Limb (tissue), 2 donors: Measurements from ENCODE around the gene NTSR1.

ENCODE experiments used
- DNase-seq, 2 donors: peaks; one replicate each; pipeline ENCODE4 v3.0.0-alpha.2; 2016; ENCODE audit errors: extremely low spot score in 2 of 2

Gene NTSR1

GRCh38 chr20:62739581-62740285 is 31.1 kb downstream of the NTSR1 start:
- DNase-seq = no peak

- DNase-seq = no peak
Observed at GRCh38 chr20:62740286-62741141, 31.9 kb downstream of the NTSR1 start.

- peak in 1 of 2 donors; percentile 28 for DNase-seq
Observed at GRCh38 chr20:62741191-62741691, 32.6 kb downstream of the NTSR1 start.

DNA sequence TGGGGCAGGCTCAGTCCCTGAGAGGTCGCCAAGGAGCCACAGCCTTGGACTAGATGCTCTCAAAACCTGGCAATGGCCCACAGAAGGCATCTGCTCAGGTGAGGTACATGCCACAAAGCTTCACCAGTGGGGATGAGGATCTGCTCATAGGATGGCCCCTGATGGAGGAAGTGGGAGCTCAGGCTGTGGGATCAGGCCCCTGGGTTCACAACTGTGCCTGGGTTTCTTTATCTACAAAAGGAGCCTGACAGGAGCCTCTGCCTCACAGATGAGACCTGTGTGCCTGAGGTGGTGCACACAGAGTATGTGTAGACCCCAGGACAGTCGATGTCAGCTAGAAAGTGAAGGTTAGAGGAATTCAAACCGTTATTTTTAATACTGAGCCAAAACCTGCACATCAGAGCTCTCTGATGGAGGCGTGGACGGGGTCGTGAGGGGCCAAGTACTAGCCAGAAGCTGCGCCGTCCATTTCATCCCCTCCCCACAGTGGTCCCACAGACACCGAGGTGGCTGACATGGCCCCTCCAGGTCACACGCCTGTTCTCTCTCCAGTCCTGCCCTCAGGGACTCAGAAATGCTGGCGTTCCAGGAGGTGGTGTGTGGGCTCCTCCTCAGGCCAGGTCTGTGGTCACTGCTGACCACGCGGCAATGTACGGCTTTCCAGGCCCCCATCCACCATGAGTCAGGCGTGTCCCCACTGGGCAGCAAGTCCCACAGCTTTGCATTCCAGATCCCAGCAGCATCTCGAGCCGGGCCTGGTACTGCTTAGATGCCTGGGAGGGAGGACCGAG is 33.3 kb downstream of the NTSR1 start:
- no peak for DNase-seq

- no peak for DNase-seq
Observed at GRCh38 chr20:62742550-62742949, 33.9 kb downstream of the NTSR1 start.

DNA sequence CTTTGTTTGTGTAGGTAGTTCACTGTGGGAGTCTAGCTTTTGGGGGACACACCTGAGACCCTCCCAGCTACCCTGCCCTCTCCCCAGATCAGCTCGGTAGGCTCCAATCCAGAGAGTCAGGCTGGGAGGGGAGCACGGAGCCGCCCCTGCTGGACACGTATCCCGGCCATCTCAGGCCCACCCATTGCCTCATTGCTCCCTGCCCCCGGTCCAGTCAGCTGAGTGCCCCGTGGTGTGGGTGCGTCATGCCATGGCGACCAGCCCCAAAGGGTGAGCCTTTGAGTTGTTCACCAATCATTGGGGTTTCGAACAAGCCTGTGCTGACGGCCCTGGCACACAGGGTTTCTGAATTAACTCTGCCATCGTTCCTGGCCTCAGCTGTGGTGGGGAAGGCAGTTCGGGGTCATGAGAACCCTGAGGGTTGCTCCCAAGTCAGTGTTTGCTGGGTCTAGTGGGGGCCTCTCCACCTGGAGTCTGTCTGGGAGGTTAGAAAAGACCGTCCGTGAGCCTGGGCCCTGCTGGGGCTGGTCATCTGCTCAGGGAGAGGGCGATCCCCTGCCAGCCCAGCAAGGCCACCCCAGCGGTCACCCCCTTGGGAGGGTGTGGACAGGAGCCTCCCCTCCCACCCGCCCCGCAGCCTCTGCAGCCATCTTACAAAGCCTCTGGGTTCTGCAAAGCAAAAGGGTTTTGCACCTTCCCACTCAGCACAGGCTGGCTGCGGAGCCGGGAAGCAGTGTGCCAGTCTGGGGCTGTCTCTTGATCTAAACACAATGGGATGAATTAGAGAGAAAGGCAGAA is 34.5 kb downstream of the NTSR1 start:
- DNase-seq = no peak

DNA sequence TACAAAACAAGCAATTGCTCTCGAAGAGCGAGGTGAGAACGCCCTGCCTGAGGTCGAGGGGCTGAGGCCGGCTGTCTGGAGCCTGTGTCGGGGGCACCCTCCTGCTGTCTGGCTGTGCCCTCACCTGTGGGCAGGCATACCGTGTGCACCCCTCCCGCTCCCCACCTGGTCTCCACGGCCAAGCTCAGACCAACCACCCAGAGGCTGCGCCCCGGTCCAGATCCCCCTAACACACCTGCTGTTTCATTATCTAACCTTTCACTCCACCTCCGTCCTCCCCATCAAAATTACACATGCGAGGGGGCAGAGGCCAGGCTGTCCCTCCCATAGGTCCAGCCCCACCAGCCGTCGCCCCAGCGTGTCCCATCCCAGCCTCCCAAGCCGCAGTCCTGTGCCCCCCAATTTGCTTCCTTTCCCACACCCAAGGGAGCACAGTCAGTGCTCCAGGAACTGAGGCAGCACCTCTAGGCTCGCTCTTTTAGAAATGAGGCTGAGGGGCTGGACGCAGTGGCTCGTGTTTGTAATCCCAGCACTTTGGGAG is 35.2 kb downstream of the NTSR1 start:
- no peak for DNase-seq

- no peak for DNase-seq
Observed at GRCh38 chr20:62744741-62745191, 36.1 kb downstream of the NTSR1 start.

DNA sequence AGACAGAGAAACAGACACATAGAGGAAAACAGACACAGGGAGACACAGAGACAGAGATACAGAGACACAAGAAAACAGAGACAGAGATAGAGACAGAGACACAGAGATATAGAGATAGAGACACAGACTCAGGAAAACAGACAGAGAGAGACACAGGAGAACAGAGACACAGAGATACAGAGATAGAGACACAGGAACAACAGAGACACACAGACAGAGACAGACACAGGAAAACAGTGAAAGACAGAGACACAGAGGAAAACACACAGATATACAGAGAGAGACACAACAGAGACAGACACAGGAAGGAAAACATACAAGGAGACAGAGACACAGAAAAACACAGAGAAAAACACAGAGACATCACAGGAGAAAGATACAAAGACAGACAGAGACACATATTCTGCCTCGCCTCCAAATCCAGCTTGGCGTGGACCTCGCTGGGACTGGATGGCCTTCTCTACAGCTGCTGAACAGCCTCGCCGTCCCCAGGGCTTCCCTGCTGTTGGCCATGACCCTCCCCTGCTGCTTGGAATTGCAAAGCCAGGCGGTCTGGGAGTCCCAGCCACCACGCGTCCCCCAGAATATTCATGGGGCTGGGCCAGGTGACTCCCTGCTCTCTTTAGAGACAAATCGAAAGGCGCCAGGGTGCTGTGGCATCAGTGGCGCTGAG is 36.8 kb downstream of the NTSR1 start:
- DNase-seq = no peak

- DNase-seq = no peak
Observed at GRCh38 chr20:62745952-62746288, 37.3 kb downstream of the NTSR1 start.

DNA sequence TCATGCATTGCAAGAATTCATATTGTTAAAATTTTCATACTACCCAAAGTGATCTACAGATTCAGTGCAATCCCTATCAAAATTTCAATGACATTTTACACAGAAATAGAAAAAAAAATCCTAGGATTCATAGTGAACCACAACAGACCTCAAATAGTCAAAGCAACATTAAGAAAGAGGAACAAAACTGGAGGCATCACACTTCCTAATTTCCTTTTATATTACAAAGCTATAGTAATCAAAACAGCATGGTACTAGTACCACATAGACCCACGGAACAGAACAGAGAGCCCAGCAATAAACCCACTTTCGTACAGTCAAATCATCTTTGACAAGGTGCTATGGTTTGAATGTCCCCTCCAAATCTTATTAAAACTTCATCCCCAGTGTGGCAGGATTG is 39.7 kb downstream of the NTSR1 start:
- DNase-seq = no peak

GRCh38 chr20:62749851-62750445 is 41.3 kb downstream of the NTSR1 start:
- no peak for DNase-seq

GRCh38 chr20:62751551-62752150 is 43.0 kb downstream of the NTSR1 start:
- DNase-seq = no peak

DNA sequence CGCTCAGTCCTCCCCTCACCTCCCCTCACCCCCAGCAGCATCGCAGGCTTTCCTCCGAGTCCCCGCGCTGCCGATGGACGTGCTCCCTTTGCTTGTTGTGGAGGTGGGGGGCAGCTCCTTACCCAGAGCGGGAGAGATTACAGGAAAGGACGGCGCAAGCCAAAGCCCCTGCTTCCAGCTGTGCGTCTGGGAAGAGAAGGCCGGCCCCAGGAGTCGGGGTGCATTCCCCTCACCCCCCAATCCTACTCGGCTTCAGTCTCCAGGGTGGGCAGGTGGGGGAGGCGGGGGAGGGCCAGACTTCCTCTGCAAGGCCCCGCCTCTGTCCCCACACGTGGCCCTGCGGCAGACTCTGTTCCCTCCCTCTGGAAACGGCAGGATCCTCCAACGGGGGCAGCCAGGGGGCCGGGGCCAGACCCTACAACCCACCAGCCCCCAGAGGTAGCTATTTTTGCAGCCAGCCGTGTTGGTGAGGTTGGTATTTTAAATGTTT is 43.6 kb downstream of the NTSR1 start:
- DNase-seq = no peak

- no peak for DNase-seq
Observed at GRCh38 chr20:62752671-62753501, 44.2 kb downstream of the NTSR1 start.

DNA sequence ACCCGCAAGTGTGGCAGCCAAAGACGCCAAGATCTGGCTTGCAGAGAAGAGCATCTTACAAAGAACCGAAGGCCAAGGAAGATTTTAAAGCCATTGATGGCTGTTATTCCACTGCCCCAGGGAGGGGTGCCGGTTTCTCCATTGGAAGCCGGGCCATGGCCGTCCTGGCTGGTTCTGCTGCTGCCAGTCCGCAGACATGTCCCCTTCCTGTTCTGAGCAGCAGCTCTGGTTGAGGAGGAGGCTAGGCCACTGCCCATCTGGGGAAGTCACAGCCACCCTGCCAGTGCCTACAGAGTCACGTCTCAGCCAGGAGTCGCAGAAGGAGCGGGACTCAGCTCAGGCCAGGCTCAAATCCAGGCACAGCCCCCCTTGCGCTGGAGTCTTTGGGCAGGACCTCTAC is 45.0 kb downstream of the NTSR1 start:
- no peak for DNase-seq

DNA sequence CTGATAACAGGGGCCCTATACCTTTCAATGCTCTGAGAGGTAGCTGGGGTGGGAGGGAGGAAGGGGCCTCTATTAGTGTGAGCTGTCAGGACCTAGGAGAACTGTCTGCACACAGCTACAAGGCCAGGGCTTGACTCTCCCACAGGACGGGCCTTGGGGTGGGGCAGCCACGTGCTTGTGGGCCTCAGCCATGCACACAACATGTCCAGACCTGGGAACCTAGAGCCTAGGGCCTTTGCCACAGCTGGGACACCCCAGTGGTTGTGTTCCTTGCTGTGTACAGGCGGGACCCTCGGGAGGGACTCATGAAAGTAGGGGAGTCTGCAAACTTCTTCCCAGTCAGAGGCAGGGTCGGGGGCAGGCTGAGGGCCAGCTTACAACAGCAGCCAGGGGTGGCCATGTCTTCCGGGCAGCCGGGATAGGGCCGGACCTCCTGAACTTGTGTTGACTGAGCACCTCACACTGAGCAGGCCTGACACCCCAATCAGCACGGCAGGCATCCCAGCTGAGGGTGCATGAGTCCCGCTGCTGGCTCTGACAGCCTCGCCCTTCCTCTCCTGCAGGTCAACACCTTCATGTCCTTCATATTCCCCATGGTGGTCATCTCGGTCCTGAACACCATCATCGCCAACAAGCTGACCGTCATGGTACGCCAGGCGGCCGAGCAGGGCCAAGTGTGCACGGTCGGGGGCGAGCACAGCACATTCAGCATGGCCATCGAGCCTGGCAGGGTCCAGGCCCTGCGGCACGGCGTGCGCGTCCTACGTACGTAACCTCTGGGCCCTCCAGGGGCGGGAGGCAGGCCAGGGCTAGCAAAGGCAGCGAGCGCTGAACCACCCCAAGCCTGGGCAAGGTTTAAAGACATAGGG is 45.7 kb downstream of the NTSR1 start:
- no peak for DNase-seq
